ENCODE measurements around the gene ROBO3.

Gene ROBO3

DNA sequence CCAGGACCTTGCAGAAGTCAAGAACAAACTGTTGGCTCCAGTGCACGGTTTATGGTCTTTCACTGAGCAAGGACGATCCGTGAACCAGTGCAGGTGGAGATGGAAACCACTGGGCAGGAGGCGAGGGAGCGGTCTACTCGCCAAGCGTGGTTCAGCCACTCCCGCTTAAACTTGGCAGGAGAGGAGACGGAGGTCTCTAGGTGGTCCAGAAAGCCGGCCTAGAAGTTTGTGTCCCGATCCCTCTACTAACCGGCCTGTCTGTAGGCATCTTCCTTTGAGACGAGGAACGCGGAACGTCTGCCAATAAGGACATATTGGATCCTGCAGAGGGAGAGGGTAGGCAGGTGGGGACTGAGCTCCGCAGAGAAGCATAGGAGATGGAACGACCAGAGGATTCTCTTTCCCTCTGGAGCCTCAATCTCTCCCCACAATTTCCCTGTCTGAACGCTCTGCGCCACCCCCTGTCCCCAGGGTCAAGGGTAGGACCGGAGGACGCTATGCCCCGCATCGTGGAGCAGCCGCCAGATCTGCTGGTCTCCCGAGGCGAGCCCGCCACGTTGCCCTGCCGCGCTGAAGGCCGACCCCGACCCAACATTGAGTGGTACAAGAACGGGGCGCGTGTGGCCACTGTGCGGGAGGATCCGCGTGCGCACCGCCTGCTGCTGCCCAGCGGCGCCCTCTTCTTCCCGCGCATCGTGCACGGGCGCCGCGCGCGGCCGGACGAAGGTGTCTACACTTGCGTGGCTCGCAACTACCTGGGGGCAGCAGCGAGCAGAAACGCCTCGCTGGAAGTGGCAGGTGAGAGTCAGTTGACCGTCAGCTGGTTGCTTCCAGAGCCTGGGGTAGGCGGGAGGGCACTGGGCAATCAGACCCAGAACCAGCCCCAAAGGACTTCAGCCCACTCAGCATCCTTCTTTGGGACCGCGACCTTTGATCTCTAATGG, 3.4 kb downstream of the ROBO3 start:
- Histone ChIP-seq H3K4me2 (ENCODE audit: low read depth, low read length, poor library complexity, severe bottlenecking) (no peak overlapping the region), H3K4me1 (ENCODE audit: insufficient read depth, low read length, poor library complexity, severe bottlenecking) (peaks cover 6% of the 10 kb centered on the region), H3K4me3 (ENCODE audit: low read length, poor library complexity, severe bottlenecking) (no peak overlapping the region), H3K9me3 (ENCODE audit: insufficient read depth, low read depth, low read length) (no peaks in the 10 kb centered on the region), H2AFZ (ENCODE audit: low read length) (no peak overlapping the region), H4K20me1 (ENCODE audit: insufficient read depth, low read length, poor library complexity, severe bottlenecking) (no peaks in the 10 kb centered on the region), H3K9ac (ENCODE audit: low read depth, low read length, poor library complexity, severe bottlenecking) (no peak overlapping the region), H3K9me2 (replicated peaks; ENCODE audit: low read depth, low read length) (no peaks in the 10 kb centered on the region), H3K36me3 (ENCODE audit: insufficient read depth, low read length) (no peaks in the 10 kb centered on the region), H3F3A (ENCODE audit: low read depth) (no peaks in the 10 kb centered on the region), H3K79me2 (ENCODE audit: insufficient read depth, low read length) (no peaks in the 10 kb centered on the region), H3K27me3 (ENCODE audit: insufficient read depth, low read length, poor library complexity, severe bottlenecking) (no peaks in the 10 kb centered on the region)
- no peak for TF ChIP-seq EZH2phosphoT487 (IDR thresholded peaks at IDR 0.05; ENCODE audit: borderline replicate concordance)
- TF ChIP-seq, protein P1, sequence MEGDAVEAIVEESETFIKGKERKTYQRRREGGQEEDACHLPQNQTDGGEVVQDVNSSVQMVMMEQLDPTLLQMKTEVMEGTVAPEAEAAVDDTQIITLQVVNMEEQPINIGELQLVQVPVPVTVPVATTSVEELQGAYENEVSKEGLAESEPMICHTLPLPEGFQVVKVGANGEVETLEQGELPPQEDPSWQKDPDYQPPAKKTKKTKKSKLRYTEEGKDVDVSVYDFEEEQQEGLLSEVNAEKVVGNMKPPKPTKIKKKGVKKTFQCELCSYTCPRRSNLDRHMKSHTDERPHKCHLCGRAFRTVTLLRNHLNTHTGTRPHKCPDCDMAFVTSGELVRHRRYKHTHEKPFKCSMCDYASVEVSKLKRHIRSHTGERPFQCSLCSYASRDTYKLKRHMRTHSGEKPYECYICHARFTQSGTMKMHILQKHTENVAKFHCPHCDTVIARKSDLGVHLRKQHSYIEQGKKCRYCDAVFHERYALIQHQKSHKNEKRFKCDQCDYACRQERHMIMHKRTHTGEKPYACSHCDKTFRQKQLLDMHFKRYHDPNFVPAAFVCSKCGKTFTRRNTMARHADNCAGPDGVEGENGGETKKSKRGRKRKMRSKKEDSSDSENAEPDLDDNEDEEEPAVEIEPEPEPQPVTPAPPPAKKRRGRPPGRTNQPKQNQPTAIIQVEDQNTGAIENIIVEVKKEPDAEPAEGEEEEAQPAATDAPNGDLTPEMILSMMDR (conservative IDR thresholded peaks at IDR 0.05; ENCODE audit: low read length): no peak

DNA sequence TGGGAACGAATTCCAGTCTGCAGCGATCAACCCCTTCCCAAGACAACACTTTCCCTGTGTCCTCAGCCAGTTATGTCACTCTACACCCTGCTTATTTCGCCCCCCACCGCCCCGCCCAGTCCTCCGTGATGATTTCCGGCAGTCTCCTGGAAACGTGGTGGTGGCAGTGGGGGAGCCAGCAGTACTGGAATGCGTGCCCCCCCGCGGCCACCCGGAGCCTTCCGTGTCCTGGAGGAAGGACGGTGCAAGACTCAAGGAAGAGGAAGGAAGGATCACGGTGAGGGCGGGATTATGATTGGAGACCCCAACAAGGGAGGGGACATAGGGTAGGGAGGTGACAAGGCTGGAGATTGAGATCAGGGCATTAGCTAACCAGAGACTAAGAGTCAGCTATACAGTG, 4.1 kb downstream of the ROBO3 start:
- no peak overlapping the region for H3K4me3 ChIP-seq (ENCODE audit: low read length, poor library complexity, severe bottlenecking)
- H3K9ac ChIP-seq (ENCODE audit: low read depth, low read length, poor library complexity, severe bottlenecking): no peak overlapping the region
- H3K4me2 ChIP-seq (ENCODE audit: low read depth, low read length, poor library complexity, severe bottlenecking): no peak overlapping the region
- H3K36me3 ChIP-seq (ENCODE audit: insufficient read depth, low read length): no peaks in the 10 kb centered on the region
- H3K9me2 ChIP-seq (replicated peaks; ENCODE audit: low read depth, low read length): no peaks in the 10 kb centered on the region
- no peaks in the 10 kb centered on the region for H3K9me3 ChIP-seq (ENCODE audit: insufficient read depth, low read depth, low read length)
- peaks cover 6% of the 10 kb centered on the region for H3K4me1 ChIP-seq (ENCODE audit: insufficient read depth, low read length, poor library complexity, severe bottlenecking)
- H3K27me3 ChIP-seq (ENCODE audit: insufficient read depth, low read length, poor library complexity, severe bottlenecking): no peaks in the 10 kb centered on the region
- H3K79me2 ChIP-seq (ENCODE audit: insufficient read depth, low read length): no peaks in the 10 kb centered on the region
- no peaks in the 10 kb centered on the region for H3F3A ChIP-seq (ENCODE audit: low read depth)
- TF ChIP-seq EZH2phosphoT487 (IDR thresholded peaks at IDR 0.05; ENCODE audit: borderline replicate concordance): no peak
- TF ChIP-seq, protein P1 (conservative IDR thresholded peaks at IDR 0.05; ENCODE audit: low read length): no peak
- H4K20me1 ChIP-seq (ENCODE audit: insufficient read depth, low read length, poor library complexity, severe bottlenecking): no peaks in the 10 kb centered on the region
- H2AFZ ChIP-seq (ENCODE audit: low read length): no peak overlapping the region

DNA sequence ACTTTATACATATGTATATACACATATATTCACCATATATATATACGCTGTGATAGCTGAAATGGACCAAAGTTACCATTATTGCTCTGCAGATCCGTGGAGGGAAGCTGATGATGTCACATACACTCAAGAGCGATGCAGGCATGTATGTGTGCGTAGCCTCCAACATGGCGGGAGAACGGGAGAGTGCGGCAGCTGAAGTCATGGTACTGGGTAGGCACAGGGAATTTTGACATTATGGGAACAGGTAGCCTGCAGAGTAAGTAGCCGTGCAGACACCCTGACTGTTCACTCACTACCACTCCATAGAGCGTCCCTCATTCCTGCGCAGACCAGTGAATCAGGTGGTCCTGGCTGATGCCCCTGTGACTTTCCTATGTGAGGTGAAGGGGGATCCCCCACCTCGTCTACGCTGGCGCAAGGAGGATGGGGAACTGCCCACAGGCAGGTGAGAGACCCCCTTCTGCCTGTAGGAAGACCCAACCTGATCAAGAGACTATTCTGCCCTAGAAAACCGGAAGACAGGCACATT, 4.7 kb downstream of the ROBO3 start:
- no peaks in the 10 kb centered on the region for H3K36me3 ChIP-seq (ENCODE audit: insufficient read depth, low read length)
- no peak overlapping the region for H3K4me2 ChIP-seq (ENCODE audit: low read depth, low read length, poor library complexity, severe bottlenecking)
- no peaks in the 10 kb centered on the region for H3K9me3 ChIP-seq (ENCODE audit: insufficient read depth, low read depth, low read length)
- no peak overlapping the region for H2AFZ ChIP-seq (ENCODE audit: low read length)
- H3K9ac ChIP-seq (ENCODE audit: low read depth, low read length, poor library complexity, severe bottlenecking): no peak overlapping the region
- H3K9me2 ChIP-seq (replicated peaks; ENCODE audit: low read depth, low read length): no peaks in the 10 kb centered on the region
- no peak overlapping the region for H3K4me3 ChIP-seq (ENCODE audit: low read length, poor library complexity, severe bottlenecking)
- H3F3A ChIP-seq (ENCODE audit: low read depth): no peaks in the 10 kb centered on the region
- H4K20me1 ChIP-seq (ENCODE audit: insufficient read depth, low read length, poor library complexity, severe bottlenecking): no peaks in the 10 kb centered on the region
- TF ChIP-seq, protein P1 (conservative IDR thresholded peaks at IDR 0.05; ENCODE audit: low read length): no peak
- no peak for TF ChIP-seq EZH2phosphoT487 (IDR thresholded peaks at IDR 0.05; ENCODE audit: borderline replicate concordance)
- H3K79me2 ChIP-seq (ENCODE audit: insufficient read depth, low read length): no peaks in the 10 kb centered on the region
- H3K4me1 ChIP-seq (ENCODE audit: insufficient read depth, low read length, poor library complexity, severe bottlenecking): peaks cover 6% of the 10 kb centered on the region
- H3K27me3 ChIP-seq (ENCODE audit: insufficient read depth, low read length, poor library complexity, severe bottlenecking): no peaks in the 10 kb centered on the region
